22Rv1 (cell line): Measurements from ENCODE around the gene FARP1.

Experiments used
- ZFX ChIP-seq: fragments of 450-650 bp; IDR thresholded peaks from 2 replicates; pipeline ENCODE4 v1.6.1; 2017; ENCODE audit warnings: antibody characterized with exemption, borderline replicate concordance
- TF ChIP-seq, protein P1 (sequence below): fragments of 450-650 bp; IDR thresholded peaks from 2 replicates; pipeline ENCODE4 v1.5.1; 2017; ENCODE audit warnings: mild to moderate bottlenecking

DNA sequence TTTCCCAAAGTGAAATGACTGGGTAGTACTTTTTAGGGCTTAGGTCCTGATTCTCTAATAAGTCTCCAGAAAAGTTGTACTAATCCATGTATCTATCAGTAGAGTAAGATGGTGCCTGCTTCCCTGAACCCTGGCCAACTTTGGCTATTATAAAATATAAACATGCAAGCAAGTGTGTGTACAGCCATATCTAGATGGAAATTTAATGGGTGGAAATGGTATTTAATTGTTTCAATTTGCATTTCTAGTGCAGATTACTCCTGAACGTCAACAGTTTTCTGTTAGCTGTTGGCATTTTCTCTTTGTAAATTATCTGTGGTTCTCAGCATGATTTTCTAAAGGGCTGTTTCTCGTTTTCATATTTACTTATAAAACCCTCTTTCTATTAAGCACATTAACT is 221.3 kb downstream of the FARP1 start:
- TF ChIP-seq, protein P1, sequence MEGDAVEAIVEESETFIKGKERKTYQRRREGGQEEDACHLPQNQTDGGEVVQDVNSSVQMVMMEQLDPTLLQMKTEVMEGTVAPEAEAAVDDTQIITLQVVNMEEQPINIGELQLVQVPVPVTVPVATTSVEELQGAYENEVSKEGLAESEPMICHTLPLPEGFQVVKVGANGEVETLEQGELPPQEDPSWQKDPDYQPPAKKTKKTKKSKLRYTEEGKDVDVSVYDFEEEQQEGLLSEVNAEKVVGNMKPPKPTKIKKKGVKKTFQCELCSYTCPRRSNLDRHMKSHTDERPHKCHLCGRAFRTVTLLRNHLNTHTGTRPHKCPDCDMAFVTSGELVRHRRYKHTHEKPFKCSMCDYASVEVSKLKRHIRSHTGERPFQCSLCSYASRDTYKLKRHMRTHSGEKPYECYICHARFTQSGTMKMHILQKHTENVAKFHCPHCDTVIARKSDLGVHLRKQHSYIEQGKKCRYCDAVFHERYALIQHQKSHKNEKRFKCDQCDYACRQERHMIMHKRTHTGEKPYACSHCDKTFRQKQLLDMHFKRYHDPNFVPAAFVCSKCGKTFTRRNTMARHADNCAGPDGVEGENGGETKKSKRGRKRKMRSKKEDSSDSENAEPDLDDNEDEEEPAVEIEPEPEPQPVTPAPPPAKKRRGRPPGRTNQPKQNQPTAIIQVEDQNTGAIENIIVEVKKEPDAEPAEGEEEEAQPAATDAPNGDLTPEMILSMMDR, result no peak
- no peak for TF ChIP-seq ZFX
